ENCODE data around the gene GPC3.
"Not testable (repeated sequence)": the region's sequence is repeated elsewhere in the genome, so short reads cannot be mapped to it uniquely, and the experiment has no call there.

The GPC3 gene

GRCh38 chrX:133542476-133542875 is 442.9 kb downstream of the GPC3 start:
- peak; percentile 39 for DNase-seq

- no peak for DNase-seq
Observed at GRCh38 chrX:133541021-133541420, 444.4 kb downstream of the GPC3 start.

GRCh38 chrX:133538148-133538547 is 447.2 kb downstream of the GPC3 start:
- DNase-seq, result peak; percentile 57

GRCh38 chrX:133537142-133537541 is 448.3 kb downstream of the GPC3 start:
- DNase-seq, result no peak

- DNase-seq, result no peak
Observed at GRCh38 chrX:133535066-133535465, 450.3 kb downstream of the GPC3 start.

GRCh38 chrX:133534172-133534571 is 451.2 kb downstream of the GPC3 start:
- no peak for DNase-seq

GRCh38 chrX:133533249-133533648 is 452.1 kb downstream of the GPC3 start:
- DNase-seq, result no peak

GRCh38 chrX:133530960-133531359 is 454.4 kb downstream of the GPC3 start:
- no peak for DNase-seq

GRCh38 chrX:133529578-133529977 is 455.8 kb downstream of the GPC3 start:
- DNase-seq, result no peak

GRCh38 chrX:133527825-133528224 is 457.6 kb downstream of the GPC3 start:
- DNase-seq, result no peak

- DNase-seq, result no peak
Observed at GRCh38 chrX:133527415-133527814, 458.0 kb downstream of the GPC3 start.

- DNase-seq, result not testable (repeated sequence)
Observed at GRCh38 chrX:133526773-133527172, 458.6 kb downstream of the GPC3 start.

GRCh38 chrX:133523526-133523925 is 461.9 kb downstream of the GPC3 start:
- no peak for DNase-seq

GRCh38 chrX:133523081-133523487 is 462.3 kb downstream of the GPC3 start:
- DNase-seq, result no peak

GRCh38 chrX:133516686-133517085 is 468.7 kb downstream of the GPC3 start:
- no peak for DNase-seq

- DNase-seq, result no peak
Observed at GRCh38 chrX:133514486-133514885, 470.9 kb downstream of the GPC3 start.

GRCh38 chrX:133513123-133513522 is 472.3 kb downstream of the GPC3 start:
- DNase-seq, result no peak

GRCh38 chrX:133511041-133511440 is 474.4 kb downstream of the GPC3 start:
- DNase-seq, result no peak

- no peak for DNase-seq
Observed at GRCh38 chrX:133497356-133497755, 488.0 kb downstream of the GPC3 start.

- DNase-seq, result no peak
Observed at GRCh38 chrX:133495464-133496391, 489.7 kb downstream of the GPC3 start.

- DNase-seq, result no peak
Observed at GRCh38 chrX:133493366-133493765, 492.0 kb downstream of the GPC3 start.

- DNase-seq, result no peak
Observed at GRCh38 chrX:133490955-133491354, 494.4 kb downstream of the GPC3 start.
